Measurements from ENCODE around the gene NFATC2.

The NFATC2 gene

DNA sequence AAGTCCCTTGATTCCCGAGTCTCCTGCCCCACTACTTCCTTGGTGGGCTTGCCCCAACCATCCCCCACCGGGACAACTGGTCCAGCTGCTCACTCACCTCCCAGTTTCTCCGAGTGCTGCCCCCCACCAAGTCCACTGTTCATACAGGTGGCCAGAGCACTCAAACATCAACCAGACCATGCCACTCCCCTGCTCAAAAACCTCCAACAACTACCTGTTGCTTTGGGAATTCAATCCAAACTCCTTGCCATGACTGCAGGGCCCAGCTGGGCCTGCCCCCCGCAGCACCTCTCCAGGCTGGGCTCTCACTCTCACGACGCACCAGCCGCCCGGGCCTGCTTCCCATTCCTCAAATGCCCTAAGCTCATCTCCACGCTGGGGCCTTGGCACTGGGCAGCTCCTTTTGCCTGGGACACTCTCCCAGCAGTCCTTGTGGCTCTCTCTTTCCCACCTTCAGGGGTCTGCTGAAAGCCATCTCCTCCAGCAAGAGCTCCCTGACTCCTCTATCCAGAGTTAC is 97.5 kb downstream of the NFATC2 start:
- no peaks in the 10 kb centered on the region for H3K9me3 ChIP-seq (replicated peaks in 1 of 11)
- H3K4me1 ChIP-seq = peaks cover 21 to 72% (median 55%) of the 10 kb centered on the region in 10 experiments
- no peaks in the 10 kb centered on the region for H3K27me3 ChIP-seq
- H3K36me3 ChIP-seq = peaks cover 0 to 24% (median 0%) of the 10 kb centered on the region in 11 experiments; a peak in 4 of 22 replicates
- H3K9ac ChIP-seq = peak overlapping the region in 1 of 11 experiments; percentile 7; a peak in 1 of 22 replicates
- H3K4me3 ChIP-seq = no peak overlapping the region
- H4K20me1 ChIP-seq = 0 out of 22 replicates have a peak, but pooled peaks cover 0 to 4% (median 0%) of the 10 kb centered on the region in 11 experiments
- TF ChIP-seq Cebpa-rat (IDR thresholded peaks at IDR 0.05) = no peak
- peak overlapping the region in 9 of 11 experiments; percentile 10 to 82 (median 43); a peak in 8 of 22 replicates for H3K4me2 ChIP-seq
- H3K27ac ChIP-seq = peak overlapping the region in 3 of 11 experiments; percentile 2 to 39 (median 33); a peak in 4 of 22 replicates

DNA sequence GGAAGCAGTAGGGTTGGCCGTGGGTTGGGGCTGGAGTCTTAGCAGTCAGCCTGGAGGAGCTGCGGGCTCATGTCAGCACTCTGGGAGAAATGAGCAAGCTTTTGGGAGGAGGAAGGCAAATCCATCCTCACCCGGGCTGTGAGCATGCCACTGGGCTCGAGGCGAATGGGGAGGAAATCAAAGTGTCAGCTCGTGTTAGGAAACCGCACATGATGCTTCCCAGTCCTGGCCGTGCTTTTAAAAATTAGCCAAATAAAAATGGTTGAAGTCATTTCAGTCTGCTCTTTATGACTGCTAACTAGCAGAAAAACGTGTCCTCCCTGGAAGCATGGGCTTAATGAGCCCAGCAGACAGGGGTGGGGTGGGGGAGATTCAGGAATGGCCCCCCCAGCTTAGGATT is 98.1 kb downstream of the NFATC2 start:
- Histone ChIP-seq H3K27me3 (no peaks in the 10 kb centered on the region), H3K27ac (peak overlapping the region in 5 of 11 experiments; percentile 2 to 39 (median 10); a peak in 3 of 22 replicates), H3K36me3 (peaks cover 0 to 23% (median 0%) of the 10 kb centered on the region in 11 experiments; a peak in 5 of 22 replicates), H3K9ac (no peak overlapping the region), H3K4me2 (peak overlapping the region in 10 of 11 experiments; percentile 10 to 82 (median 45); a peak in 14 of 22 replicates), H3K4me1 (peaks cover 26 to 77% (median 60%) of the 10 kb centered on the region in 10 experiments), H4K20me1 (0 out of 22 replicates have a peak, but pooled peaks cover 0 to 4% (median 0%) of the 10 kb centered on the region in 11 experiments), H3K4me3 (no peak overlapping the region), H3K9me3 (replicated peaks in 1 of 11) (no peaks in the 10 kb centered on the region)
- TF ChIP-seq Cebpa-rat (IDR thresholded peaks at IDR 0.05) = no peak

DNA sequence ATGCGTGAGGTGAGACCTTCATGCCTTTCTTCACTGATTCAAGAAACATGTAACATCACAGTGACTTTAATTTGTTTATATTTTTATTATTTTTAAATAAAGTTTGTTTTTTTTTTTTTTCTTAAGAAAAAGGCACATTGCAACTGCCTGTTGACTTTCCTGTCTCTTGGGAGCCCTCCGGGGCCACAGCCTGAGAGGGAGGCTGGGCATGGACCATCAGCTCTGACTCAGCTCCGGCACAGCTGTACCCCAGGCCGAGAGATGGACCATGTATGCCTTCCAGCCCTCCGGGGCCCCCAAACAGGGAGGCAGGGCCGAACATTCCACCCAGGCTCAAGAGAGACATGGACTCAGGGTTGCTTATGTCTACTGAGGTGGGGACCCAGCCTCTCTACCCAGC is 99.9 kb downstream of the NFATC2 start:
- no peaks in the 10 kb centered on the region for H3K9me3 ChIP-seq (replicated peaks in 1 of 11)
- peak overlapping the region in 6 of 11 experiments; percentile 1 to 55 (median 33); a peak in 9 of 22 replicates for H3K9ac ChIP-seq
- no peaks in the 10 kb centered on the region for H4K20me1 ChIP-seq
- H3K4me3 ChIP-seq = 0 out of 20 replicates have a peak overlapping the region, but pooled peaks of 1 of the 10 experiments have one; percentile 6
- peaks cover 0 to 40% (median 0%) of the 10 kb centered on the region in 11 experiments; a peak in 7 of 22 replicates for H3K36me3 ChIP-seq
- peak overlapping the region in 8 of 11 experiments; percentile 4 to 67 (median 44); a peak in 13 of 22 replicates for H3K27ac ChIP-seq
- H3K27me3 ChIP-seq = no peaks in the 10 kb centered on the region
- H3K4me1 ChIP-seq = peaks cover 44 to 93% (median 73%) of the 10 kb centered on the region in 10 experiments
- TF ChIP-seq Cebpa-rat (IDR thresholded peaks at IDR 0.05) = no peak
- H3K4me2 ChIP-seq = peak overlapping the region in 10 of 11 experiments; percentile 50 to 85 (median 75); a peak in 20 of 22 replicates

DNA sequence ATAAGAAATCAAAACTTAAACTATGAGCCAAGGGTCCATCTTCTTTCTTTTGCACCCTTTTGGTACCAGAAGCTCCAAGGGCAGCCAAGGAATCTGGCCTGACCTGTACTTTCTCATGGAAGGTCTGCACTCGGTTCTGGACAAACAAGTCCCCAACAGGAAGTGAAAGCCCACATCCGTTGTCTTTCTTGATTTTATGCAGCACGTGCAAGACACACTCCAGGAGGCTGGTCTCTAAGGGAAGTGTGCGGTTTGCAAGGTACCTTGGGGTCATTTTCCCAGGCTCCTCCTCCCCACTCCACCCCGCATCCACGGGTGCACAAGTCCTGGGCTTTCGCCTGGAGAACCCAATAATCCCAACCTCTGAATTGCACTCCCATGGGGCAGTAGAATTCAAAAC is 101.9 kb downstream of the NFATC2 start:
- Histone ChIP-seq H4K20me1 (no peaks in the 10 kb centered on the region), H3K4me1 (peaks cover 47 to 84% (median 71%) of the 10 kb centered on the region in 10 experiments), H3K4me3 (no peak overlapping the region), H3K27ac (peak overlapping the region in 7 of 11 experiments; percentile 32 to 67 (median 56); a peak in 12 of 22 replicates), H3K4me2 (peak overlapping the region; percentile 66 to 87 (median 73)), H3K9ac (peak overlapping the region in 1 of 11 experiments; percentile 45; a peak in 2 of 22 replicates), H3K27me3 (no peaks in the 10 kb centered on the region), H3K9me3 (replicated peaks in 1 of 11) (no peaks in the 10 kb centered on the region), H3K36me3 (peaks cover 0 to 27% (median 0%) of the 10 kb centered on the region in 11 experiments; a peak in 6 of 22 replicates)
- TF ChIP-seq Cebpa-rat (IDR thresholded peaks at IDR 0.05) = no peak

DNA sequence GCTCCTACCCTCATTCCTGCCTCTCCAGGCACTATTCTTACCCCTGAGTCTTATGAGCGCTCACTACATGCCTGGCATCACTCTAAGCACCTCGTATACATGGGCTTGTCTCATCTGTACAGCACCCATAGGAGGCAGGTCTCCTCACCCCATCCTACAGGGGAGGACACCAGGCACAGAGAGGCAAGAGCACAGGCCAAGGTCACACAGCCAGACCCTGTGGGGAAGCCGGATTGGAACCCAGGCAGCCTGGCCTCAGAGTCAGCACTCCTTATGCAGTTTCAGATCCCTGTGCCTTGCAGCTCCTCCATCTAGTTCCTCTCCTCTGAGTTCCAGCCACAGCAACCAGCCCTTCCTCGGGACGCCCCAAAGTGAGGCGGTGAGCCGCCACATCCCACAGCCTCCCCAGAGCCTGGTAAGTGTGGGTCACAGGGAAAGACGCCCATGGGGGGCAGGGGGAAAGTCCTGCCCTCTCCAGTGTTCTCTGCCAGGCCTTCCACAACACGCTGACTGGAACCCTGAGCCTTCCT is 103.3 kb downstream of the NFATC2 start:
- peak overlapping the region in 1 of 11 experiments; percentile 25; a peak in 1 of 22 replicates for H3K9ac ChIP-seq
- H3K27me3 ChIP-seq = no peaks in the 10 kb centered on the region
- H3K9me3 ChIP-seq (replicated peaks in 1 of 11) = no peaks in the 10 kb centered on the region
- H3K4me3 ChIP-seq = no peak overlapping the region
- H3K4me1 ChIP-seq = peaks cover 47 to 79% (median 67%) of the 10 kb centered on the region in 10 experiments
- peak overlapping the region in 9 of 11 experiments; percentile 8 to 62 (median 47); a peak in 13 of 22 replicates for H3K27ac ChIP-seq
- no peaks in the 10 kb centered on the region for H4K20me1 ChIP-seq
- H3K4me2 ChIP-seq = peak overlapping the region; percentile 66 to 87 (median 73); a peak in 21 of 22 replicates
- no peak for TF ChIP-seq Cebpa-rat (IDR thresholded peaks at IDR 0.05)
- H3K36me3 ChIP-seq = peaks cover 0 to 40% (median 0%) of the 10 kb centered on the region in 11 experiments; a peak in 7 of 22 replicates

DNA sequence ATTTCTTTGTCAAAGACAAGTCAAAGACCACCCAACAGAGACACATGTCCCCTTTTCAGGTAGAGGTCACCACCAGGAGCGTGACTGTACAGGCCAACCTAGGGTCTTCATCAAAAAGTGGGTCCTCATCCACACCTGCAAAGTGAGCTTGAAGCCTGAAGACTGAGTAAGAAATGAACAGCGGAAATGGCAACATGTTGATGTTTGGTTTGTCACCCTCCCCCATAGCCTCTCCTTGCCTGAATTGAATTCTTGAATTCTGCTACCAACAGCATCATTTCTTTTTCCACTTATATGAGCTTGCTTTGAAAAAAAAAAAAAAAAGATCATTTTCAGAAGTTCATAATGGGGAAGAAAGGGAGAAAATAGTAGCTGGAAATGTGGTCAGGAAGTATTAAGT is 104.4 kb downstream of the NFATC2 start:
- Histone ChIP-seq H3K9ac (no peak overlapping the region), H3K27ac (peak overlapping the region in 2 of 11 experiments; percentile 16 to 20; a peak in 1 of 22 replicates), H3K27me3 (no peaks in the 10 kb centered on the region), H3K4me1 (peaks cover 47 to 82% (median 67%) of the 10 kb centered on the region in 10 experiments), H3K36me3 (peaks cover 0 to 31% (median 0%) of the 10 kb centered on the region in 11 experiments; a peak in 7 of 22 replicates), H3K4me3 (no peak overlapping the region), H3K9me3 (replicated peaks in 1 of 11) (no peaks in the 10 kb centered on the region), H3K4me2 (peak overlapping the region in 2 of 11 experiments; percentile 42 to 68; a peak in 2 of 22 replicates), H4K20me1 (no peaks in the 10 kb centered on the region)
- no peak for TF ChIP-seq Cebpa-rat (IDR thresholded peaks at IDR 0.05)

DNA sequence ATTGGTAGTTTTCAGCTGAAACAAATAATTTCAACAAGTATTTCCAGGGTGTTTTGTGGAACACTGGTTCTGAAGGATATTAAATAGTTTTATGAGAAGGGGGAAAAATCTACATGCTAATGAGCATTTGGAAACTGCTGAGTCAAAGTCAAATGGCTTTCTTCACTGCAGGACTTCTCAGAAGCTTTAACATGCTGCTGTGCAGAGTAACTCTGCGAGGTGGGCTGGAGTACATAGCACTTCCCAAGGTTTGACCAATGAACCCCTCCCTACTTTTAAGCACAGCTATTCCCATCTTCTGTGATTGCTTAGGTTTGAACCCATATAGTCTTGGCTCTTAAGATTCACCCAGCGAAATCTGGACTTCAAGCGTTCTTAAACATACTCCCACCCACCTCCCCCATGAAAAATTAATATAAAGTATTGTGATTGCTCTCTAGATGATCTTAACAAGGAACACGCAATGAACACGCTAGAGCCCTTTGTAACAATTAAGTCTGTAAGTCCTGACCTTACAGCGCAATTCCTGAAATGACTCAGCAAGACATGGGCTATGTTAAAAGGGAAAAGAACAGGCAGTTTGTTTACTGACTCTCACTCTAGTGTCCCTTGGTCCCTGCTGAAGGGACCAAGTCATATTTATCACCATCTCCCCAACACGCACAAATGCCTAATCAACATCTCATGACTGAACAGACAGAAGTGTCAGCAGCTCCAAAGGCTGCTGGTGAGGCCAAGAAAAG is 105.2 kb downstream of the NFATC2 start:
- Histone ChIP-seq H3K4me1 (peaks cover 43 to 82% (median 67%) of the 10 kb centered on the region in 10 experiments), H4K20me1 (no peaks in the 10 kb centered on the region), H3K9ac (no peak overlapping the region), H3K4me2 (peak overlapping the region in 4 of 11 experiments; percentile 1 to 42 (median 22); a peak in 2 of 22 replicates), H3K4me3 (no peak overlapping the region), H3K27me3 (no peaks in the 10 kb centered on the region), H3K36me3 (peaks cover 0 to 35% (median 2%) of the 10 kb centered on the region in 11 experiments; a peak in 8 of 22 replicates), H3K27ac (peak overlapping the region in 2 of 11 experiments; percentile 16 to 20; a peak in 1 of 22 replicates), H3K9me3 (replicated peaks in 1 of 11) (no peaks in the 10 kb centered on the region)
- TF ChIP-seq Cebpa-rat (IDR thresholded peaks at IDR 0.05) = no peak

DNA sequence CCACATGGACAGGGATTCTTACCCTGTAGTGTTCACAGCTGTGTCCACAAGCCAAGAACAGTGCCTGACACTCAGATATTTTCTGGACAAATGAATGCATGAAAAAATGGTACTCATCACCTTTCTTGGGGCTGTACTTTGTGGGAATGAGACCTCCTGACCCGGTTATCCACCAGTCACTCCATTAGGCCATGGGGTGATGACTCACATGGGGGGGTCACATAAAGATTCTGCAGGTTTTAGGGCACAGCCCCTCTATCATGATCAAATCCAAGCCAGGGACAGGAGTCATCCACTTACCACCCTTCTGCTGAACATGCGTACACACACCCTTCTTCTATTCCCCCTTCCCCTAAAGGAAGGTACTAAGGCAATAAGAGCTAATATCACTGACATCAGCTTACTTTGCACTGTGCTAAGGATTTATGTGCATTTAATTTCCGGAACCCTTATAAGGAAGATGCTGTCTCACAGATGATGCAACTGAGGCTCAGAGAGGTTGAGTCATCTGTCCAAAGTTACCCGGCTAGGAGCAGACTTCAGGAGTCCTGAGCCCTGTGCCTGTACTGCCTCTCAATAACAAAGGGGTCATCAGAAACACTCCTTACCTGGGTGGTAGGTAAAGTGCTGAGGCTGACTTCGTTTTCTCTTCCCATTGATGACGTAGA is 107.8 kb downstream of the NFATC2 start:
- H3K4me3 ChIP-seq = no peak overlapping the region
- H3K9ac ChIP-seq = no peak overlapping the region
- no peak overlapping the region for H3K27ac ChIP-seq
- peaks cover 46 to 82% (median 67%) of the 10 kb centered on the region in 10 experiments for H3K4me1 ChIP-seq
- H3K9me3 ChIP-seq (replicated peaks in 1 of 11) = no peaks in the 10 kb centered on the region
- H4K20me1 ChIP-seq = peaks cover 0 to 17% (median 0%) of the 10 kb centered on the region in 11 experiments; a peak in 3 of 22 replicates
- no peaks in the 10 kb centered on the region for H3K27me3 ChIP-seq
- TF ChIP-seq Cebpa-rat (IDR thresholded peaks at IDR 0.05) = no peak
- peak overlapping the region in 7 of 11 experiments; percentile 29 to 88 (median 84); a peak in 10 of 22 replicates for H3K4me2 ChIP-seq
- peaks cover 0 to 39% (median 7%) of the 10 kb centered on the region in 11 experiments; a peak in 8 of 22 replicates for H3K36me3 ChIP-seq
